PFSK-1 (cell line): ENCODE data around the gene SHC4.

Source experiments
- FOXP2 ChIP-seq: optimal IDR thresholded peaks from 2 replicates; pipeline ENCODE3; 2011; ENCODE audit warnings: borderline replicate concordance, control low read depth, inconsistent platforms; ENCODE audit not compliant: insufficient read depth; ENCODE audit errors: extremely low read length, extremely low read depth
- POLR2AphosphoS5 ChIP-seq: IDR thresholded peaks from 2 replicates; pipeline ENCODE4 v1.6.1; 2012; ENCODE audit warnings: low read depth, mild to moderate bottlenecking, control low read depth, low read length, moderate library complexity
- REST ChIP-seq, 2 experiments: IDR thresholded peaks; 2 replicates each; pipeline versions ENCODE4 v1.6.1 to v1.8.0; 2011 to 2012; ENCODE audit warnings: low read depth in 2 of 2, low read length in 2 of 2, control low read depth in 1 of 2, inconsistent platforms in 1 of 2, mild to moderate bottlenecking in 1 of 2, moderate library complexity in 1 of 2; ENCODE audit not compliant: insufficient read depth in 1 of 2
- TAF1 ChIP-seq: IDR thresholded peaks from 2 replicates; pipeline ENCODE4 v1.6.1; 2012; ENCODE audit warnings: low read length, control low read depth, borderline replicate concordance; ENCODE audit not compliant: insufficient read depth

DNA sequence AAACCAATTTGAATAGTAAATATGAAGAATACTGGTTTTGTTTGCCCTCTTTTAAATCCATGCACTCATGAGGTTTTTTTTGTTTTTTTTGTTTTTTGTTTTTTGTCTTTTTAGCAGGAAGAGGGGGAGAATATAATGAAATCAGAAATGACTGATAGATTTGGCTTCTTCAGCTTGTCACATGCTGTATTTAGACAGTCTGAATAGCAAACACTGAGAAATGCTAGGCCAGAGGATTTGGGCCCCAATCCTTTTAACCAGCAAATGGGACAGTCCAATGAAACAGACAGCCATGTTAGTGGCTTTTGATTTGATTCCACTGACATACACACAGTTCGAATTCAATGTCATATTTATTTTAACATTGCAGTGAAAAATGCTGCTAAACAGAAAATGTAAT lies 138.6 kb downstream of the SHC4 start:
- TF ChIP-seq POLR2AphosphoS5 (no peak), TAF1 (no peak), REST (IDR thresholded peaks at IDR 0.05; ENCODE audit: insufficient read depth in 1 of 2, low read depth in 2 of 2, low read length in 2 of 2) (no peak), FOXP2 (no peak)
